Superior temporal gyrus (tissue), 1 donor: ENCODE measurements around the gene SVIL.
"Not testable (repeated sequence)": the region's sequence is repeated elsewhere in the genome, so short reads cannot be mapped to it uniquely, and the experiment has no call there.

Experiments
- DNase-seq: peaks from one replicate; pipeline ENCODE4 v3.0.0-alpha.2; 2016; ENCODE audit errors: extremely low spot score

Gene SVIL

GRCh38 chr10:29576681-29577080 lies 58.1 kb downstream of the SVIL start:
- no peak for DNase-seq

- DNase-seq: no peak
These were observed 59.7 kb downstream of the SVIL start for GRCh38 chr10:29575098-29575455.

- not testable (repeated sequence) for DNase-seq
These were observed 60.3 kb downstream of the SVIL start for GRCh38 chr10:29574212-29575097.

- not testable (repeated sequence) for DNase-seq
These were observed 64.5 kb downstream of the SVIL start for GRCh38 chr10:29570248-29570647.

- DNase-seq: no peak
These were observed 65.0 kb downstream of the SVIL start for GRCh38 chr10:29569795-29570194.

- no peak for DNase-seq
These were observed 67.8 kb downstream of the SVIL start for GRCh38 chr10:29567003-29567402.

GRCh38 chr10:29566209-29566608 lies 68.6 kb downstream of the SVIL start:
- not testable (repeated sequence) for DNase-seq

- DNase-seq: no peak
These were observed 71.2 kb downstream of the SVIL start for GRCh38 chr10:29563420-29564035.

- DNase-seq: not testable (repeated sequence)
These were observed 71.8 kb downstream of the SVIL start for GRCh38 chr10:29563006-29563405.

- DNase-seq: no peak
These were observed 74.8 kb downstream of the SVIL start for GRCh38 chr10:29559996-29560395.

- no peak for DNase-seq
These were observed 77.1 kb downstream of the SVIL start for GRCh38 chr10:29557665-29558064.

GRCh38 chr10:29555746-29556481 lies 78.9 kb downstream of the SVIL start:
- no peak for DNase-seq

- no peak for DNase-seq
These were observed 79.6 kb downstream of the SVIL start for GRCh38 chr10:29555091-29555745.

GRCh38 chr10:29554660-29555059 lies 80.1 kb downstream of the SVIL start:
- DNase-seq: no peak

- no peak for DNase-seq
These were observed 81.1 kb downstream of the SVIL start for GRCh38 chr10:29553544-29554250.

GRCh38 chr10:29553116-29553515 lies 81.7 kb downstream of the SVIL start:
- DNase-seq: not testable (repeated sequence)

GRCh38 chr10:29549493-29549892 lies 85.3 kb downstream of the SVIL start:
- DNase-seq: not testable (repeated sequence)

- no peak for DNase-seq
These were observed 87.9 kb downstream of the SVIL start for GRCh38 chr10:29546773-29547313.

GRCh38 chr10:29545122-29545521 lies 89.6 kb downstream of the SVIL start:
- DNase-seq: no peak

- no peak for DNase-seq
These were observed 91.1 kb downstream of the SVIL start for GRCh38 chr10:29543715-29544114.

GRCh38 chr10:29542723-29543122 lies 92.0 kb downstream of the SVIL start:
- no peak for DNase-seq
